GM12864 (cell line): ENCODE data around the gene RACGAP1.

Experiments
- DNase-seq: peaks from one replicate; pipeline ENCODE4 v3.0.0-alpha.2; 2011; ENCODE audit warnings: low read depth
- H3K4me3 ChIP-seq: 2 replicates; pipeline ENCODE4 v1.5.1; 2011; ENCODE audit warnings: mild to moderate bottlenecking, low read depth, low read length, control low read depth
- TF ChIP-seq, protein P1 (sequence below): IDR thresholded peaks from 2 replicates; pipeline ENCODE4 v1.5.1; 2011; ENCODE audit warnings: low read depth, mild to moderate bottlenecking, moderate library complexity, low read length, control low read depth, inconsistent platforms; ENCODE audit errors: missing control alignments

Gene RACGAP1

GRCh38 chr12:50060120-50060468, 34.8 kb upstream of the RACGAP1 start:
- DNase-seq, result no peak
- TF ChIP-seq, protein P1, sequence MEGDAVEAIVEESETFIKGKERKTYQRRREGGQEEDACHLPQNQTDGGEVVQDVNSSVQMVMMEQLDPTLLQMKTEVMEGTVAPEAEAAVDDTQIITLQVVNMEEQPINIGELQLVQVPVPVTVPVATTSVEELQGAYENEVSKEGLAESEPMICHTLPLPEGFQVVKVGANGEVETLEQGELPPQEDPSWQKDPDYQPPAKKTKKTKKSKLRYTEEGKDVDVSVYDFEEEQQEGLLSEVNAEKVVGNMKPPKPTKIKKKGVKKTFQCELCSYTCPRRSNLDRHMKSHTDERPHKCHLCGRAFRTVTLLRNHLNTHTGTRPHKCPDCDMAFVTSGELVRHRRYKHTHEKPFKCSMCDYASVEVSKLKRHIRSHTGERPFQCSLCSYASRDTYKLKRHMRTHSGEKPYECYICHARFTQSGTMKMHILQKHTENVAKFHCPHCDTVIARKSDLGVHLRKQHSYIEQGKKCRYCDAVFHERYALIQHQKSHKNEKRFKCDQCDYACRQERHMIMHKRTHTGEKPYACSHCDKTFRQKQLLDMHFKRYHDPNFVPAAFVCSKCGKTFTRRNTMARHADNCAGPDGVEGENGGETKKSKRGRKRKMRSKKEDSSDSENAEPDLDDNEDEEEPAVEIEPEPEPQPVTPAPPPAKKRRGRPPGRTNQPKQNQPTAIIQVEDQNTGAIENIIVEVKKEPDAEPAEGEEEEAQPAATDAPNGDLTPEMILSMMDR, result no peak
- H3K4me3 ChIP-seq, result no peak overlapping the region

GRCh38 chr12:50059440-50060119, 34.3 kb upstream of the RACGAP1 start:
- TF ChIP-seq, protein P1, result no peak
- DNase-seq, result no peak
- no peak overlapping the region for H3K4me3 ChIP-seq

DNA sequence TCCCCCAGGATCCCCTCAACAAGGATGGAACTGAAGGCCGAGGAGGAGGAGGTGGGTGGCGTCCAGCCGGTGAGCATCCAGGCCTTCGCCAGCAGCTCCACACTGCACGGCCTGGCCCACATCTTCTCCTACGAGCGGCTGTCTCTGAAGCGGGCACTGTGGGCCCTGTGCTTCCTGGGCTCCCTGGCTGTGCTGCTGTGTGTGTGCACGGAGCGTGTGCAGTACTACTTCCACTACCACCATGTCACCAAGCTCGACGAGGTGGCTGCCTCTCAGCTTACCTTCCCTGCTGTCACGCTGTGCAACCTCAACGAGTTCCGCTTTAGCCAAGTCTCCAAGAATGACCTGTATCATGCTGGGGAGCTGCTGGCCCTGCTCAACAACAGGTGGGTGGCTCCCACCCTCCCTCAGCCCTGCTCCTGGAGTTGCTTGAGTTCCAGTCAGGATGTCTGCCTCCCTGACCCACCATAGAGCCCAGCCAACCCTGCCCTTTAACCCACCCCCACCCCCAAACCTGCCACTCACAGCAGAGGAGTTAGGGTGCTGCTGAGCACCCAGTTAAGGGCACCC, 33.5 kb upstream of the RACGAP1 start:
- TF ChIP-seq, protein P1, result no peak
- DNase-seq, result no peak
- no peak overlapping the region for H3K4me3 ChIP-seq

DNA sequence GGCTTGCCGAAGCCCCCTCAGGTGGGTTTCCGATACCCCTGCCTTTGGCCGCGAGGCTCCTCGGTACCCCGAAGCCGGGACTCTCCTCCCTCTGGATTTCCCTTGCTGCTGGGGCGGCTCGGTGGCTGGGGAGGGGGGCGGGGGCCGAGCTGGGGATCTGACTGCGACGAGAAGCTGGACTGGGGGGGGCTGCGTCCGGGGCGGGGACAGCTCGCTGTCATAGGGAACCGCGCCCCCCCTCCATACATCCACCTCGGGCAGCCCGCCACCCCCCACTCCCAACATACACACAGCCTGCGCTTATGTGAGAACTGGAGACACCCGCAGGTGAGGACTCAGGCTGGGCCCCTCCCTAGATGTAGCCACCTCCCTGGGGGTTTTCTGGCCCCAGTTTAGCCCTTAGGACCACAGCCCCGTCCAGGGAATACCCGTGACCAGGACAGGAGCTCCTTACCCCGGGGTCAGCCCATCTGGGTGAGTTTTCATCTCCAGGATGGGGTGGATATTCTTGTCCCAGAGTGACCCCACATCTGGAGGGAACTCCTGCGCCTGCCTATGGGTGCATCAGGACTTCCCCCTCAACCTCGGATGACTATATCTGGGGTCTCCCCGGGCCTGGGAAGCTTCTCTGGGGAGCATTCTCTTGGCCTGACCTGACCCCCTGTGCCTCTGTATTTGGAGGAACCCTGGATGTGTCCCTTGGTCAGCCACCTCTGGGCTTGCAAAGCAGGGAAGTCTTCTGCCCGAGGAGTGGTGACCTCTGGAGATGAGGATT, 32.8 kb upstream of the RACGAP1 start:
- no peak for DNase-seq
- TF ChIP-seq, protein P1, result no peak
- H3K4me3 ChIP-seq, result peak overlapping the region; percentile 59

DNA sequence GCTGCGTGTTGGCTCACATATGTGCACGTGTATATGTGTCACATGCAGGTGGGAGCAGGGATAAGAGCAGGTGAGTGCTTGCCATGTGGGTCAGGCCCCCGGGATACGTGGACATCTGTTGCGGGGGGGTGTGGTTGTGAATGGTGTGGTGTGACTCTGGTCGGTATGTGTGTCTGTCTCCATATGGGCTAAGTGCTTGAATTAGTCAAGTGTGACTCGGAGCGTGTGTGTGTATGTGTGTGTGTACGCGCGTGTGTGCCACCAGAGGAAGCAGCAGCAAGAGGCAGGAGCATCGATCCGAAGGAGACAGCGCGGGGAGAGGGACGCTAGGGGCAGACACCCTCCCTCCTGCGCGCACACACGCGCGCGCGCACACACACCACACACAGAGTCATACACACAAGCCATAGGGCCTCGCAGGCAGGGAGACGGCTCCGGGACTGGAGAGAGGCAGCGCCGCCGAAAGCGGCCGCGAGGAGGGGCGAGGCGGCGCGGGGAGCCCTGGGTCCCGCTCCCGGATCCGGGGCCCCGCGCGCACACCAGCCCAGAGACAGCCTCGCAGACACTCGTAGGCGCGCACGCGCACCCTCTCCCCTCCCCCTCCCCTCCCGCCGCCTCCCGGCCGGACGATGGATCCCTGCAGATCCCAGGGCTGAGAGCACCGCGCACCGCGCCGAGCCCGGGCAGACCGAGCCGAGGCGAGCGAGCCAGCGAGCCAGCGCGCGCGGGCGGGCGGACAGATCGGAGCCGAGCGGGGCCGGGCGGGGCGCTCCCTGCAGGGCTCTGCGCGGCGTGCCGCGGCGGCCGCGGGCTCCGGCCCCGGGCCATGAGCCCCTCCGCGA, 31.9 kb upstream of the RACGAP1 start, which contains the start of gene ASIC1:
Gene ASIC1, plus strand, starts transcription at position 597 of the 842 bp plus-strand sequence. CDS start 1,171 bp downstream, outside the sequence.
- TF ChIP-seq, protein P1, result peak; percentile 14
- no peak for DNase-seq
- H3K4me3 ChIP-seq, result peak within 1 kb of the TSS; percentile 59

DNA sequence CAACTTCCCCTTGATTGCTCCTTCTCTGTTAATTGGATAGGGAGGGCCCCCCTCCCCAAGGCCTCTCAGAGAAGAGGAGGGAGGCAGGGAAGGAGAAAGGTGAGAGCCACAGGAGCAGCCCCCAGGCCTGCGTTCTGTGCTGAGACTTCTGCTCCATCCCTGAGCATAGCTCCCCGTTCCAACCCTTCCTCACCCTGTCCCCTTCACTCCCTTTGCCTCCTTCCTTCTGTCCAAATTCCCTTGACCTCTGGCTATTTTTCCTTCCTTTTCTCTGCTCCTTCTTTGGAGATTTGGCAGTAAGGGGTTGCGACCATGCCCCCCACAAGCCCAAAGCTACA, 31.3 kb upstream of the RACGAP1 start:
- H3K4me3 ChIP-seq, result no peak overlapping the region; the same call in 1 of the 2 replicates
- no peak for DNase-seq
- TF ChIP-seq, protein P1, result no peak
